EL (cell line): Measurements from ENCODE around the gene CLDN15.
A peak's percentile ranks its signal among the peaks of the same experiment; 100 is the strongest.

Experiments
- DNase-seq: peaks from one replicate; pipeline ENCODE4 v3.0.0-alpha.2; 2016

The CLDN15 gene

DNA sequence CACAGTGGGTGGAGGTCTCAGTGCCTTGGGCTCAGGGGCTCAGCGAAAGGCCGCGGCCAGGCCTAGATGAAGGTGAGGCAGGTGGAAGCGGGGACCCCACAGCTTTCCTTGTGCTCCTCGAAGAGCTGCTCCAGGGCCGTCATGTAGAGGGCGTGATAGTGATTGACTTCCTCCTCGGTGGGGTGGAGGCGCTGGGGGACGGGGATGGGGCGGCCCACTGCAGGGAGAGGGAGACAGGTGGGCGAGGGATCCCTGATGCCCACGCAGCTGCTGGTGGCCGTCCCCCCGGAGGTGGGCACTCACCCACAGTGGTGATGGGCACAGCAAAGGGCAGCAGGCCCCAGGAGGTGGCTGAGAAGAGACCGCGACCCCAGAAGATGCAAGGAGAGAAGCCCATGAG lies 41.7 kb downstream of the CLDN15 start:
- no peak for DNase-seq

DNA sequence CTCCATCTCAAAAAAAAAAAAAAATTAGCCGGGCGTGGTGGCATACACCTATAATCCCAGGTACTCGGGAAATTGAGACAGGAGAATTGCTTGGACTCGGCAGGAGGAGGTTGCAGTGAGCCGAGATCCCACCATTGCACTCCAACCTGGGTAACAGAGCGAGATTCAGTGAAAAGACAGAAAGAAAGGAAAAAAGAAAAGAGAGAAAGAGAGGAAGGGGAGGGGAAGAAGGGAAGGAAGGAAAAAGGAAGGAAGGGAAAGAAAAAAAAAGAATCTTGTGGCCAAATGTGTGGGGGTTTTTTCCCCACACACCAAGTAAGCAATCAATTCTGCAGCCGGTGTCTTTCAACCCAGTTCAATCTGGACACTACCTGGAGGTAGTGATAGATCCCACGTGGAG lies 48.5 kb downstream of the CLDN15 start:
- no peak for DNase-seq

DNA sequence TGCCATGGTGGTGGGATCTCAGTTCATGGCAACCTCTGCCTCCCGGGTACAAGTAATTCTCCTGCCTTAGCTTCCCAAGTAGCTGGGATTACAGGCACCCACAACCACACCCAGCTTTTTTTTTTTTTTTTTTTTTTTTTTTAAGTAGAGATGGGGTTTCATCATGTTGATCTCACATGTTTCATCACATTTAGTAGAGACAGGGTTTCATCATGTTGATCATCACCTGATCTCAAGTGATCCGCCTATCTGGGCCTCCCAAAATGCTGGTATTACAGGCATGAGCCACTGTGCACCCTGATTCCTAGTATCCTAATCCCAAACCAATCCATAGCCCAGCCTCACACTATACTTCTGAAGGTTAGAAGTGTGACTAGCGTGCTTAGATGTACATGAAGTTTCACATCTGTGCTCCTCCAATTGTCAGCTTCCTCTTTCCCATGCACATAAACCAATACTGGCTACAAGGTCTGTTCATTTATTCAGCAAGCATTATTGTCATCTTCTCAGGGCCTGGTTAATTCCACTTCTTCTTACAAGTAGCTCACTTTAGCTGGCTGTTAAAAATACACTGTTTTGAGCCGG lies 50.7 kb downstream of the CLDN15 start:
- DNase-seq: no peak

DNA sequence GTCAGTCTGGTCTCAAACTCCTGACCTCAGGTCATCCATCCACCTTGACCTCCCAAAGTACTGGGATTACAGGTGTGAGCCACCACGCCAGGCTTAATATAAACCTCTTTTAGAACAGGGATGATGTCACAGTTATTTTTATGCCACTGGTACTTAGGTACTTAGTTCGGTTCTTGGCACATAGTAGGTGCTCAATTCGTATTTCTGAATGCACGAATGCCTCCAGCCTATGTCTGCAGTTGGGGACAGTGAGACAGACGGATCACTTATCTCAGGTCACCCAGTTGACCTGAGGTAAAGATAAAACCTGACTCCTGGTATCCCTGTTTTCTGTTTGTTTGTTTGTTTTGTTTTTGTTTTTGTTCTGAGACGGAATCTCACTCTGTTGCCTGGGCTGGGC lies 51.4 kb downstream of the CLDN15 start:
- no peak for DNase-seq

DNA sequence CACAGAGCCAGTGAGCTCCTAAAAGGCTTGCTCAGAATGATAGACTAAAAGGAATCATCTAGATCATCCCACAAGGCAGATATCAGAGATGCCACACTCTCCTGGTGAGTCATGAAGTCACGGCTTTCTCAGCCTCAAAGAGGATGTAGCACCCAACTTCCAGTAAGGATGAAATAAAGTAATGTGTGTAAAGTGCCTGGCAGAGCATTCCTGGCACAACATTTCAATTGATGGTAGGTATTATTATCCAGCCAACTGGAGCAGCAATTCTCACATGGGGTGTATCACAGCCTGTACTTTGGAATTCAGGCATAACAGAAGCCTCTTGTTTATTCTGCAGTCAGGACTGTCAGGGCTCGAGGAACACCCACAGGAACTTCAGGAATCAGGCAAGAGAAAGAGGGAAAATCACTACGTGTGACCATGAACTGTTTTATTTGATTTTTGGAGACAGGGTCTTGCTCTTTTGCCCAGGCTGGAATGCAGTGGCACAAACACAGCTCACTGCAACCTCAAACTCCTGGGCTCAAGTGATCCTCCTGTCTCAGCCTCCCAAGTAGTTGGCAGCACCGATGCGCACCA lies 52.3 kb downstream of the CLDN15 start:
- peak; percentile 73 for DNase-seq
